ENCODE measurements around the gene CTNNAL1. TPM values are rescaled to one million over a fixed set of nuclear protein-coding genes. Genes with fewer than 3 reads are reported as not detected.
"Not testable (repeated sequence)": the region's sequence is repeated elsewhere in the genome, so short reads cannot be mapped to it uniquely, and the experiment has no call there.

Gene CTNNAL1
- total RNA-seq, 1 donor from 2014 or later, result 69.4 TPM

GRCh38 chr9:108910914-108911313, 102.4 kb downstream of the CTNNAL1 start:
- no peak for DNase-seq
- Histone ChIP-seq H3K9me3 (no peaks in the 10 kb centered on the region), H3K4me1 (no peaks in the 10 kb centered on the region), H3K27me3 (no peaks in the 10 kb centered on the region), H3K27ac (no peak overlapping the region), H3K36me3 (peaks cover 89% of the 10 kb centered on the region), H3K4me3 (no peak overlapping the region)
- intact Hi-C loops (cut with DNase I), result no loop called here
- ATAC-seq, result no peak
- no peak for TF ChIP-seq CTCF (IDR thresholded peaks at IDR 0.05)

- intact Hi-C loops (cut with DNase I), result no loop called here
- TF ChIP-seq CTCF (IDR thresholded peaks at IDR 0.05), result no peak
- ATAC-seq (no peak), DNase-seq (no peak)
- H3K27ac ChIP-seq, result no peak overlapping the region
- H3K4me3 ChIP-seq, result no peak overlapping the region
- no peaks in the 10 kb centered on the region for H3K27me3 ChIP-seq
- H3K9me3 ChIP-seq, result no peaks in the 10 kb centered on the region
- H3K36me3 ChIP-seq, result peaks cover 89% of the 10 kb centered on the region
- H3K4me1 ChIP-seq, result no peaks in the 10 kb centered on the region
Observed at GRCh38 chr9:108910402-108910801, 102.9 kb downstream of the CTNNAL1 start.

GRCh38 chr9:108905494-108905893, 107.8 kb downstream of the CTNNAL1 start:
- H3K4me3 ChIP-seq, result no peak overlapping the region
- no peaks in the 10 kb centered on the region for H3K4me1 ChIP-seq
- intact Hi-C loops (cut with DNase I), result no loop called here
- no peaks in the 10 kb centered on the region for H3K27me3 ChIP-seq
- peaks cover 96% of the 10 kb centered on the region for H3K36me3 ChIP-seq
- H3K27ac ChIP-seq, result no peak overlapping the region
- DNase-seq (no peak), ATAC-seq (no peak)
- no peak for TF ChIP-seq CTCF (IDR thresholded peaks at IDR 0.05)
- no peaks in the 10 kb centered on the region for H3K9me3 ChIP-seq

GRCh38 chr9:108904161-108904560, 109.1 kb downstream of the CTNNAL1 start:
- intact Hi-C loops (cut with DNase I), result no loop called here
- ATAC-seq, result no peak

GRCh38 chr9:108903420-108904103, 109.7 kb downstream of the CTNNAL1 start:
- no peaks in the 10 kb centered on the region for H3K4me1 ChIP-seq
- intact Hi-C loops (cut with DNase I), result no loop called here
- DNase-seq (no peak), ATAC-seq (no peak)
- no peak overlapping the region for H3K4me3 ChIP-seq
- no peak overlapping the region for H3K27ac ChIP-seq
- no peak for TF ChIP-seq CTCF (IDR thresholded peaks at IDR 0.05)
- no peaks in the 10 kb centered on the region for H3K27me3 ChIP-seq
- H3K36me3 ChIP-seq, result peaks cover 96% of the 10 kb centered on the region
- no peaks in the 10 kb centered on the region for H3K9me3 ChIP-seq

More at GRCh38 chr9:108904161-108904560, 109.1 kb downstream of the CTNNAL1 start:
- no peak for TF ChIP-seq CTCF (IDR thresholded peaks at IDR 0.05)
- no peak overlapping the region for H3K27ac ChIP-seq
- H3K4me1 ChIP-seq, result no peaks in the 10 kb centered on the region
- H3K9me3 ChIP-seq, result no peaks in the 10 kb centered on the region
- no peak for DNase-seq
- H3K27me3 ChIP-seq, result no peaks in the 10 kb centered on the region
- H3K4me3 ChIP-seq, result no peak overlapping the region
- peaks cover 96% of the 10 kb centered on the region for H3K36me3 ChIP-seq

- ATAC-seq, result no peak
- Histone ChIP-seq H3K4me3 (no peak overlapping the region), H3K27me3 (no peaks in the 10 kb centered on the region), H3K36me3 (peaks cover 97% of the 10 kb centered on the region), H3K9me3 (no peaks in the 10 kb centered on the region), H3K4me1 (no peaks in the 10 kb centered on the region), H3K27ac (no peak overlapping the region)
- intact Hi-C loops (cut with DNase I), result no loop called here
- no peak for TF ChIP-seq CTCF (IDR thresholded peaks at IDR 0.05)
- no peak for DNase-seq
Observed at GRCh38 chr9:108900176-108900575, 113.1 kb downstream of the CTNNAL1 start.

GRCh38 chr9:108899023-108899695, 114.1 kb downstream of the CTNNAL1 start:
- H3K36me3 ChIP-seq, result peaks cover 96% of the 10 kb centered on the region
- H3K27ac ChIP-seq; ATAC-seq; H3K9me3 ChIP-seq; intact Hi-C loops (cut with DNase I); H3K4me3 ChIP-seq; H3K4me1 ChIP-seq; DNase-seq; H3K27me3 ChIP-seq: not testable (repeated sequence)
